Coronary artery (tissue), 2 donors: Measurements from ENCODE around the gene TMEM132D.

Experiments used
- DNase-seq: peaks from one replicate; pipeline ENCODE4 v3.0.0-alpha.2; 2017; ENCODE audit warnings: low spot score
- H3K27ac ChIP-seq, 2 donors: fragments of 200-600 bp; sonication (generic); one replicate each; pipeline ENCODE4 v1.5.1; 2016 to 2019
- H3K4me3 ChIP-seq: fragments of 200-600 bp; sonication (generic); 2 replicates; pipeline ENCODE4 v1.5.1; 2016; ENCODE audit warnings: mild to moderate bottlenecking, moderate library complexity
- CTCF ChIP-seq: fragments of 200-600 bp; sonication (generic); IDR thresholded peaks from one replicate; pipeline ENCODE4 v1.5.1; 2019; ENCODE audit warnings: antibody characterized with exemption

The TMEM132D gene

DNA sequence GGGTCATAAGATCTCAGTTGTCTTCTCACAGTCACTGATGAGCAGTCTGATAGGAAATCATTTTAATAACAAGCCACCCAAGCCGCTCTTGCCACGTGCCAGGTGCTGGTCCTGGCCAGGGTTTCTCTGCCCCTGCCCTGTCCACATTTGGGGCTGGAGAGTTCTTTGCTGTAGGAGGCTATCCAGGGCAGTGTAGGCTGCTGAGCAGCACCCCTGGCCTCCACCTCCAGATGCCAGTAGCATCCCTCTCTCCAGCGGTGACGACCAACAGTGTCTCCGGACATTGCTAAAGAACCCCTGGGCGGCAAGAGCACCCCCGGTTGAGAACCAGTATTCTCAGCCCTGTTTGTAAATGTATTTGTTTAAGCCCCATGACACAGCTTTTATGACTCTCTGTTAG is 806.9 kb downstream of the TMEM132D start:
- no peak for TF ChIP-seq CTCF
- H3K27ac ChIP-seq: no peak overlapping the region
- DNase-seq: no peak
- no peak overlapping the region for H3K4me3 ChIP-seq

GRCh38 chr12:129096184-129096583 is 807.6 kb downstream of the TMEM132D start:
- H3K4me3 ChIP-seq: no peak overlapping the region
- no peak for DNase-seq
- no peak overlapping the region for H3K27ac ChIP-seq
- no peak for TF ChIP-seq CTCF

GRCh38 chr12:129089576-129089975 is 814.2 kb downstream of the TMEM132D start:
- TF ChIP-seq CTCF: no peak
- DNase-seq: no peak
- Histone ChIP-seq H3K4me3 (no peak overlapping the region), H3K27ac (no peak overlapping the region)

- H3K27ac ChIP-seq: no peak overlapping the region
- TF ChIP-seq CTCF: no peak
- no peak for DNase-seq
- no peak overlapping the region for H3K4me3 ChIP-seq
Measured at GRCh38 chr12:129084875-129085826, 818.7 kb downstream of the TMEM132D start.

- H3K4me3 ChIP-seq: no peak overlapping the region
- no peak overlapping the region for H3K27ac ChIP-seq
- no peak for DNase-seq
- no peak for TF ChIP-seq CTCF
Measured at GRCh38 chr12:129083121-129083840, 820.5 kb downstream of the TMEM132D start.

DNA sequence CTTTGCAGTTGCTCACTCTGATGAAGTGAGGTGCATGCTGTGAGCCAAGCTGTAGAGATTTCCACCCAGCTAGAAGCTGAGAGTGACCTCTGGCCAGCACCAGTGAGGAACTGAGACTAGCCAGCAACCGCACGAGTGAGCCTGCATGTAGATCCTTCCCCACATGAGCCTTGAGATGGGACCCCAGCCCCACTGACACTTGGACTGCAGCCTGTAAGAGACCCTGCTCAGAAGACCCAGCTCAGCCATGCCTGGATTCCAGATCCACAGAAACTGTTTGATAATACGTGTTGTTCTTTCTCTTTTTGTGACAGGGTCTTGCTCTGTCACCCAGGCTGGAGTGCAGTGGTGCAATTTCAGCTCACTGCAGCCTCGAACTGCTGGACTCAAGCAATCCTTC is 821.4 kb downstream of the TMEM132D start:
- no peak overlapping the region for H3K4me3 ChIP-seq
- DNase-seq: no peak
- no peak for TF ChIP-seq CTCF
- no peak overlapping the region for H3K27ac ChIP-seq
